HepG2 (cell line): ENCODE data around the gene POGLUT3. TPM values are rescaled to one million over a fixed set of nuclear protein-coding genes. Genes with fewer than 3 reads are reported as not detected.
A peak's percentile ranks its signal among the peaks of the same experiment; 100 is the strongest.

Source experiments
- DR1 ChIP-seq: sonication (generic); formaldehyde crosslinking; IDR thresholded peaks from 2 replicates; pipeline ENCODE4 v1.8.0; 2021; ENCODE audit warnings: mild to moderate bottlenecking, missing genetic modification reagents, inconsistent platforms
- HOXA3 ChIP-seq: sonication (generic); formaldehyde crosslinking; IDR thresholded peaks from 2 replicates; pipeline ENCODE4 v1.5.0; 2020; ENCODE audit warnings: missing genetic modification reagents
- HOXA9 ChIP-seq: sonication (generic); formaldehyde crosslinking; IDR thresholded peaks from 2 replicates; pipeline ENCODE4 v1.8.1; 2022; ENCODE audit warnings: missing genetic modification reagents, mild to moderate bottlenecking, moderate library complexity, borderline replicate concordance
- KLF11 ChIP-seq: IDR thresholded peaks from 2 replicates; pipeline ENCODE4 v1.6.1; 2016; ENCODE audit warnings: missing compliant biosample characterization
- KLF15 ChIP-seq: sonication (generic); formaldehyde crosslinking; IDR thresholded peaks from 2 replicates; pipeline ENCODE4 v1.8.1; 2023; ENCODE audit warnings: borderline replicate concordance, mild to moderate bottlenecking, inconsistent platforms, missing genetic modification reagents, mixed read lengths
- MIER3 ChIP-seq: IDR thresholded peaks from 2 replicates; pipeline ENCODE4 v1.6.1; 2016; ENCODE audit warnings: missing compliant biosample characterization, borderline replicate concordance
- NCOA2 ChIP-seq: sonication (generic); formaldehyde crosslinking; IDR thresholded peaks from 2 replicates; pipeline ENCODE4 v1.8.0; 2022; ENCODE audit warnings: inconsistent platforms
- RBAK ChIP-seq: sonication (generic); formaldehyde crosslinking; IDR thresholded peaks from 2 replicates; pipeline ENCODE4 v1.5.1; 2020; ENCODE audit warnings: mild to moderate bottlenecking, missing genetic modification reagents
- SALL1 ChIP-seq: sonication (generic); formaldehyde crosslinking; IDR thresholded peaks from 2 replicates; pipeline ENCODE4 v1.8.0; 2022; ENCODE audit warnings: mild to moderate bottlenecking, missing genetic modification reagents
- THYN1 ChIP-seq: sonication (generic); formaldehyde crosslinking; IDR thresholded peaks from 2 replicates; pipeline ENCODE4 v1.8.1; 2023; ENCODE audit warnings: low read depth, mild to moderate bottlenecking, moderate library complexity, missing genetic modification reagents, borderline replicate concordance
- ZKSCAN5 ChIP-seq: sonication (generic); formaldehyde crosslinking; IDR thresholded peaks from 2 replicates; pipeline ENCODE4 v1.5.1; 2020; ENCODE audit warnings: mild to moderate bottlenecking, missing genetic modification reagents
- ZNF510 ChIP-seq: sonication (generic); formaldehyde crosslinking; IDR thresholded peaks from 2 replicates; pipeline ENCODE4 v1.4.0; 2020; ENCODE audit warnings: low read depth, mild to moderate bottlenecking, missing genetic modification reagents
- ZNF530 ChIP-seq: sonication (generic); formaldehyde crosslinking; IDR thresholded peaks from 2 replicates; pipeline ENCODE4 v1.5.0; 2020; ENCODE audit warnings: low read depth, mild to moderate bottlenecking, missing genetic modification reagents
- ZNF570 ChIP-seq: sonication (generic); formaldehyde crosslinking; IDR thresholded peaks from 2 replicates; pipeline ENCODE4 v1.4.0; 2020; ENCODE audit warnings: mild to moderate bottlenecking, missing genetic modification reagents, borderline replicate concordance
- ZNF598 ChIP-seq: sonication (generic); formaldehyde crosslinking; IDR thresholded peaks from 2 replicates; pipeline ENCODE4 v1.5.1; 2020; ENCODE audit warnings: mild to moderate bottlenecking, missing genetic modification reagents, borderline replicate concordance
- ZNF629 ChIP-seq: sonication (generic); formaldehyde crosslinking; conservative IDR thresholded peaks from 2 replicates; pipeline ENCODE4 v1.5.0; 2020; ENCODE audit warnings: missing genetic modification reagents
- ZNF780A ChIP-seq: sonication (generic); formaldehyde crosslinking; IDR thresholded peaks from 2 replicates; pipeline ENCODE4 v1.8.0; 2022; ENCODE audit warnings: mild to moderate bottlenecking, missing genetic modification reagents, moderate library complexity
- ZSCAN25 ChIP-seq: sonication (generic); formaldehyde crosslinking; IDR thresholded peaks from 2 replicates; pipeline ENCODE4 v1.8.0; 2022; ENCODE audit warnings: mild to moderate bottlenecking, missing genetic modification reagents
- ZSCAN30 ChIP-seq: sonication (generic); formaldehyde crosslinking; IDR thresholded peaks from 2 replicates; pipeline ENCODE4 v1.5.0; 2020; ENCODE audit warnings: mild to moderate bottlenecking, missing genetic modification reagents
- polyA plus RNA-seq, 8 experiments: library from polyadenylated mRNA; depleted of rRNA in 3 of 8; stranded (reverse) in 7 of 8; unstranded in 1 of 8; fragments of >200 nt; fragmentation: Illumina TruSeq in 4 of 8; extraction: Trizol in 4 of 8; gene quantifications; 2 replicates each; pipeline versions ENCODE4 v1.2.1 to v1.2.3, GENCODE V29; 2011 to 2016; ENCODE audit warnings: low read depth in 4 of 8, missing spikeins in 1 of 8, mixed read lengths in 1 of 8; ENCODE audit not compliant: insufficient read depth in 1 of 8
- total RNA-seq, 5 experiments: library from RNA; depleted of rRNA; stranded (reverse); fragments of >200 nt; fragmentation: Illumina TruSeq; extraction: Trizol; gene quantifications; 2 replicates each; pipeline ENCODE4 v1.2.3, GENCODE V29; 2016; ENCODE audit warnings: low read depth in 1 of 5
- TF ChIP-seq, protein P1 (sequence below): sonication (generic); formaldehyde crosslinking; IDR thresholded peaks from 2 replicates; pipeline ENCODE4 v1.4.0; 2020; ENCODE audit warnings: mild to moderate bottlenecking, low read depth, missing genetic modification reagents
- TF ChIP-seq, protein P2 (sequence below): sonication (generic); formaldehyde crosslinking; IDR thresholded peaks from 2 replicates; pipeline ENCODE4 v1.4.0; 2020; ENCODE audit warnings: missing genetic modification reagents
- TF ChIP-seq, protein P3 (sequence below): sonication (generic); formaldehyde crosslinking; IDR thresholded peaks from 2 replicates; pipeline ENCODE4 v1.8.1; 2023; ENCODE audit warnings: mild to moderate bottlenecking, moderate library complexity, missing genetic modification reagents
- TF ChIP-seq, protein P4 (sequence below): sonication (generic); formaldehyde crosslinking; IDR thresholded peaks from 2 replicates; pipeline ENCODE4 v1.8.1; 2023; ENCODE audit warnings: mild to moderate bottlenecking, missing genetic modification reagents, borderline replicate concordance
- TF ChIP-seq, protein P5 (sequence below): sonication (generic); formaldehyde crosslinking; IDR thresholded peaks from 2 replicates; pipeline ENCODE4 v1.4.0; 2020; ENCODE audit warnings: missing genetic modification reagents

The POGLUT3 gene
- total and polyA plus RNA-seq, 2 of the 13 experiments (the other 11 are each of a cell fraction or from before 2014, with no cell fraction given): 14.3 to 22.0 TPM

DNA sequence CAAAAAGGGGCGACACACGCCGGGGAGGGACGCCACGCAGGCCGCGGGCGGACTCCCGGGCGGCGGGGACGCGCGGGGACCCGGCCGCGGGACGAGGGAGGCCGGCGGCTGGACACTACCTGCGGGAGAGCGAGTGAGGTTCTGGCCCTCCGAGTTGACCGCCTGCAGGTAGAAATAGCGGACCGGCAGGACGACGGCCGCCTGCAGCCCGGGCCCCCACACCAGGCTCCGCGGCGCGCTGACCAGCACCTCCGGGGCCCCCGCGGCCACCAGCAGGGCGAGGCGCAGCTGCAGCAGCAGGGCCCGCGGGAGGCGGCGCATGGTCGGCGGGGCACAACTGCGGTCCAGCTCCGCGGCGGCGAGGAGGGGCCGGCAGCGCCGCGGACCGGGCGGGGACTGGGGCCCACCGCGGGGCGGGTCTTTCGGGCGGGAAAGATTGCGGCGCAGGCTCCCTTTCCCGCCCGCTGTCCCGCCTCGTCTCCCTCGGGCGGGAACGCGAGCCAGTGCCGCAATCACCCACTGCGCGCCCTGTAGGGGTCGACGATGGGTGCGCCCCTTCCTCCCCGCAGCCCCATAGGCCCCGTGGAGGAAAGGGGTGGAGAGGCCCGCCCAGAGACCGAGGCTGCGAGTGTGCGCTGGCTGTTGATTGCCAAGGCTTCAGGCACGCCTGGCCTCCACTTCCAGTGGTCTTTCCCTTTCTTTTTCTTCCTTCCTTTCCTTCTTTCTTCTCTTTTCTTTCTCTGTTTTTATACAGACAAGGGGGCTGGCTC lies at the start of gene POGLUT3 (continued):
- peak; percentile 62 for TF ChIP-seq SALL1 (CRISPR knock-in tag)
- no peak for TF ChIP-seq ZSCAN30 (CRISPR knock-in tag)
- TF ChIP-seq ZNF570 (CRISPR knock-in tag): no peak
- no peak for TF ChIP-seq ZNF530 (CRISPR knock-in tag)
- no peak for TF ChIP-seq ZKSCAN5 (CRISPR knock-in tag)
- TF ChIP-seq HOXA9 (CRISPR knock-in tag): 0 out of 2 replicates have a peak, but pooled peaks have one; percentile 33
- no peak for TF ChIP-seq KLF15 (CRISPR knock-in tag)
- TF ChIP-seq KLF11: no peak
- TF ChIP-seq, protein P1, sequence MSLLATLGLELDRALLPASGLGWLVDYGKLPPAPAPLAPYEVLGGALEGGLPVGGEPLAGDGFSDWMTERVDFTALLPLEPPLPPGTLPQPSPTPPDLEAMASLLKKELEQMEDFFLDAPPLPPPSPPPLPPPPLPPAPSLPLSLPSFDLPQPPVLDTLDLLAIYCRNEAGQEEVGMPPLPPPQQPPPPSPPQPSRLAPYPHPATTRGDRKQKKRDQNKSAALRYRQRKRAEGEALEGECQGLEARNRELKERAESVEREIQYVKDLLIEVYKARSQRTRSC: no peak
- TF ChIP-seq, protein P2, sequence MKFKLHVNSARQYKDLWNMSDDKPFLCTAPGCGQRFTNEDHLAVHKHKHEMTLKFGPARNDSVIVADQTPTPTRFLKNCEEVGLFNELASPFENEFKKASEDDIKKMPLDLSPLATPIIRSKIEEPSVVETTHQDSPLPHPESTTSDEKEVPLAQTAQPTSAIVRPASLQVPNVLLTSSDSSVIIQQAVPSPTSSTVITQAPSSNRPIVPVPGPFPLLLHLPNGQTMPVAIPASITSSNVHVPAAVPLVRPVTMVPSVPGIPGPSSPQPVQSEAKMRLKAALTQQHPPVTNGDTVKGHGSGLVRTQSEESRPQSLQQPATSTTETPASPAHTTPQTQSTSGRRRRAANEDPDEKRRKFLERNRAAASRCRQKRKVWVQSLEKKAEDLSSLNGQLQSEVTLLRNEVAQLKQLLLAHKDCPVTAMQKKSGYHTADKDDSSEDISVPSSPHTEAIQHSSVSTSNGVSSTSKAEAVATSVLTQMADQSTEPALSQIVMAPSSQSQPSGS (CRISPR knock-in tag): no peak
- TF ChIP-seq, protein P3, sequence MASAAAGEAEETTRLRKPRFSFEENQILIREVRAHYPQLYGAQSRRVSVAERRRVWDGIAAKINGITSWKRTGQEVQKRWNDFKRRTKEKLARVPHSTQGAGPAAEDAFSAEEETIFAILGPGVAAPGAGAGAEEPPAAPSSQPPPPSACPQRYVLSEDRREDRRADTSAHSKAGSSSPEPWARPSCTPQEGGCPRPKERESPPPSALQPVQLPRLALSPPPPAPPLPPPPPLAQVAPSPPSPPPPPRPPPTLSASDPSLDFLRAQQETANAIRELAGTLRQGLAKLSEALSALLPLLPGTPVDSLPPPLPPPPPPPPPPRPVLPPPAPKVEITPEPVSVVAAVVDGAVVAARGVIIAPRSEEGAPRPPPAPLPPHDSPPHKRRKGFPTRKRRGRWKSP (CRISPR knock-in tag): peak; percentile 26; the same call in 1 of the 2 replicates
- TF ChIP-seq NCOA2 (CRISPR knock-in tag): no peak
- TF ChIP-seq DR1 (CRISPR knock-in tag): no peak; the same call in 1 of the 2 replicates
- no peak for TF ChIP-seq RBAK (CRISPR knock-in tag)
- no peak for TF ChIP-seq MIER3 (CRISPR knock-in tag)
- no peak for TF ChIP-seq ZNF598 (CRISPR knock-in tag)
- TF ChIP-seq, protein P4, sequence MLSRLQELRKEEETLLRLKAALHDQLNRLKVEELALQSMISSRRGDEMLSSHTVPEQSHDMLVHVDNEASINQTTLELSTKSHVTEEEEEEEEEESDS (CRISPR knock-in tag): no peak
- no peak for TF ChIP-seq ZNF780A (CRISPR knock-in tag)
- TF ChIP-seq, protein P5, sequence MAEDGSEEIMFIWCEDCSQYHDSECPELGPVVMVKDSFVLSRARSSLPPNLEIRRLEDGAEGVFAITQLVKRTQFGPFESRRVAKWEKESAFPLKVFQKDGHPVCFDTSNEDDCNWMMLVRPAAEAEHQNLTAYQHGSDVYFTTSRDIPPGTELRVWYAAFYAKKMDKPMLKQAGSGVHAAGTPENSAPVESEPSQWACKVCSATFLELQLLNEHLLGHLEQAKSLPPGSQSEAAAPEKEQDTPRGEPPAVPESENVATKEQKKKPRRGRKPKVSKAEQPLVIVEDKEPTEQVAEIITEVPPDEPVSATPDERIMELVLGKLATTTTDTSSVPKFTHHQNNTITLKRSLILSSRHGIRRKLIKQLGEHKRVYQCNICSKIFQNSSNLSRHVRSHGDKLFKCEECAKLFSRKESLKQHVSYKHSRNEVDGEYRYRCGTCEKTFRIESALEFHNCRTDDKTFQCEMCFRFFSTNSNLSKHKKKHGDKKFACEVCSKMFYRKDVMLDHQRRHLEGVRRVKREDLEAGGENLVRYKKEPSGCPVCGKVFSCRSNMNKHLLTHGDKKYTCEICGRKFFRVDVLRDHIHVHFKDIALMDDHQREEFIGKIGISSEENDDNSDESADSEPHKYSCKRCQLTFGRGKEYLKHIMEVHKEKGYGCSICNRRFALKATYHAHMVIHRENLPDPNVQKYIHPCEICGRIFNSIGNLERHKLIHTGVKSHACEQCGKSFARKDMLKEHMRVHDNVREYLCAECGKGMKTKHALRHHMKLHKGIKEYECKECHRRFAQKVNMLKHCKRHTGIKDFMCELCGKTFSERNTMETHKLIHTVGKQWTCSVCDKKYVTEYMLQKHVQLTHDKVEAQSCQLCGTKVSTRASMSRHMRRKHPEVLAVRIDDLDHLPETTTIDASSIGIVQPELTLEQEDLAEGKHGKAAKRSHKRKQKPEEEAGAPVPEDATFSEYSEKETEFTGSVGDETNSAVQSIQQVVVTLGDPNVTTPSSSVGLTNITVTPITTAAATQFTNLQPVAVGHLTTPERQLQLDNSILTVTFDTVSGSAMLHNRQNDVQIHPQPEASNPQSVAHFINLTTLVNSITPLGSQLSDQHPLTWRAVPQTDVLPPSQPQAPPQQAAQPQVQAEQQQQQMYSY: peak; percentile 46; the same call in 1 of the 2 replicates
- peak; percentile 65 for TF ChIP-seq HOXA3 (CRISPR knock-in tag)
- no peak for TF ChIP-seq ZNF629 (CRISPR knock-in tag)
- no peak for TF ChIP-seq THYN1 (CRISPR knock-in tag)
- no peak for TF ChIP-seq ZSCAN25 (CRISPR knock-in tag)
- TF ChIP-seq ZNF510 (CRISPR knock-in tag): no peak; the same call in 1 of the 2 replicates
